GM21723 (cell line): ENCODE results near the gene HIBCH.
"Not testable (repeated sequence)": the region's sequence is repeated elsewhere in the genome, so short reads cannot be mapped to it uniquely, and the experiment has no call there.

Experiments used
- ATAC-seq: cut with Tn5 transposase; IDR thresholded peaks from one replicate; pipeline ENCODE4 v1.9.1; 2021; ENCODE audit warnings: mild to moderate bottlenecking, moderate library complexity; ENCODE audit not compliant: unreplicated experiment

The HIBCH gene

DNA sequence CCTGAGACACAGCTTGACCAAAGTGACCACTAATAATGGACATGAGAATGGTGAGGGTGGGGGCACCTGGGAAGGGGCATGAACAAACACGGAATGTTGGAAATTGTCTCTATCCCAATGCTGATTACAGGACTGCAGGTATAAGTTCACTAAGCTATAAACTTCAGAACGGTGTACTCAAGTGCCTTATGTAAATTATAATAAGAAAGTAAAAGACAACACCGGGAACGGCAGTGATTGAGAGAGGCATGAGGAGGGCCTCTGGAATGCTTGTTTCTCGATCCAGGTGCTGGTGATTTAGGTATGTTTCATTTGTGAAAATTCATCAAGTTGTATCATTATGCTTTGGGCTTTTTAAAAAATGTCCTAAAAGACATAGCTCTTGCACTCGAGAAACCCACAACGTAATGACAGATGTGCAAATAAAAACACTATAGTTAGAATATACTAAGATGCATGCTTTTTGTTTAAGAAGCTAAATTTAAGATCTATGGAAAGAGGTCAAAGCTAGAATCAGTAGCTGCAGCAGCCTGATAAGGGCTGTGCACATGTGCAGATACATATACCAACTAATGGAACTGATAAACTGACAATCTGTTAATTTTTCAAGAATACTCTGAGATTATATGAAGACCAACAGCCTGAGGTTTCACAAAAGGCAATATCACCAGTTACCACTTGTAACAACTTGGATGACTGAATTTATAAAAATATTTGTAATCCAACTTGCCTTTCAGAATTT, 7.6 kb downstream of the HIBCH start:
- no peak for ATAC-seq

DNA sequence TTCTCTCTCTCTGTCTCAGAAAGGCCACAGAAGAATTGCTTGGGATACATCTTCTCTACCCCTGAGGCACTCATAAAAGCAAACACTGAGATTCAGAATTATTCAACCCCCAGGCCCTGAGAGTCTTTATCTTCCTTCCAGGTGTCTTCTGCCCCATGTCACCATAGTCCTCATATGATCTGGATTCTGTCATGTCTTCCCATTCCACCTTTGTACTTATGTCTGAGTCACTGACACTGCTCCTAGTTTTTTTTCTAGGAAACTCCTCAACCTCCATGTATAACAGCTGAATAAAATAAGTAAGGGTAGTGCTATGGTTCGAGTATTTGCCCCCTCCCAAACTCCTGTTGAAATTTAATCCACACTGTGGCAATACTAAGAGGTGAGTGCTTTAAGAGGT, 11.6 kb downstream of the HIBCH start:
- no peak for ATAC-seq

DNA sequence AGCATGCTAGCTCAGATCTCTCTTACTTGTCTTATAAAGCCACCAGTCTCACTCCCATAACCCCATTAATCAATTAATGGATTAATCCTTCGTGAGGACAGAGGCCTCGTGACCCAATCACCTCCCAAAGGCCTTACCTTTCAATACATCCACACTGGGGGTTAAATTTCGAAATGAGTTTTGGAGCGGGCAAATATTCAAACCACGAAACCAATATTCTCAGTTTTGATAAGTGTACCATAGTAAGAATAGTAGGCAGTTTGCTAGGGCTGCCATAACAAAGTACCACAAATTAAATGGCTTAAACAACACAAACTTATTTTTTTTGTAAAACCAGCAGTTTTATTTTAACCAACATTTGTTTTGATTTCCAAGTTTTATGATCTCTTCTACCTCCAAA, 15.2 kb downstream of the HIBCH start:
- ATAC-seq = no peak

DNA sequence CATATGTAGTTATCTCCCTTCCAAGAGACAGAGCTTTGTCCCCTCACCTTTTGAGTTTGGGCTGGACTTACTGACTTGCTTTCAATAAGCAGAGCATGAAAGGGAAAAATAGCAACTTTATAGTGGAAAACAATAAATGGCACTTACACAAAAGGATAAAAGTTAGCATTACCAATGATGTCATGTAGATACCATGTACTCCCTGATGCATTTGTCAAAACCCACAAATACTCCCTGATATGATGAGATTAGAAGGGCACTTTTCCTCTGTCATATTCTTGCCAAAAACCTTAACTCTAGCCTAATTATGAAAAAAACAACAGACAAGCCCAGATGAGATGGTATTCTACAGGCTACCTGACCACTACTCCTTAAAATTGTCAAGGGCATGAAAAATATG, 16.0 kb downstream of the HIBCH start:
- no peak for ATAC-seq

DNA sequence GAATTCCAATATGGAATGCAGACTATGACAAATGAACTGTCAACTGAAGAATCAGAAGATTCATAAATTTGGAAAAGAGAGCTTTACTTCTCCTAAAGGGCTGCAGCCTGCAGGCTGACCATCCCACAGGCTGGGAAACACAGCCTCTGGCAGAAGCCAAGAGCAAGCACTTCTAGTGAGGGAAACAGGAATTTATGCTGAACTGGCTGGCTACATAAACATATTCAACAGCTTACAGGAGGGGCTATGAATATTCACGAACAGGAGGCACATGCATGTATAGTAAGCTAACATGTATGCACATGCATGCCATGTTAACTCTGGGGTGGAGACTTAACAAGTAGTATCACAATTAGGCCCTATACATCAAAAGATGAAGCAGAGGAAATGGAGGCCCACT, 17.6 kb downstream of the HIBCH start:
- ATAC-seq = no peak

DNA sequence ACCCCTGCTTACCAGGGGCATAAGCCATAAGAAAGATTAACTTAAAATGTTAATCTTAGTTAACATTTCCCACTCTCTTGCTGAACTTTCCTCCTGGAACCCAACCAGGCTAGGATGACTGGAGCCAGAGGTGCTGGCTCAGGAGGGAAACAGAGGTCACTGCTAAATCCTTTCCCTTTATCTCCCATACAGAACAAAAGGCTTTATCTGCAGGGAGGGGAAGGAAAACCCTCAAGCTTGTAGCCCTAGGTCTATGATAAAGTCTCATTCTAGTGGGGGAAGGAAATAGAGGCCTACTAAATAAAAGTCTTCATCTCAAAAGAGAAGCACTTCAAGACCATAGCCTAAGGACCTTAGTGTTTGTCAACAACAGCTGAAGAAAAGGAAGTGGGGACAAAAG, 18.6 kb downstream of the HIBCH start:
- no peak for ATAC-seq

DNA sequence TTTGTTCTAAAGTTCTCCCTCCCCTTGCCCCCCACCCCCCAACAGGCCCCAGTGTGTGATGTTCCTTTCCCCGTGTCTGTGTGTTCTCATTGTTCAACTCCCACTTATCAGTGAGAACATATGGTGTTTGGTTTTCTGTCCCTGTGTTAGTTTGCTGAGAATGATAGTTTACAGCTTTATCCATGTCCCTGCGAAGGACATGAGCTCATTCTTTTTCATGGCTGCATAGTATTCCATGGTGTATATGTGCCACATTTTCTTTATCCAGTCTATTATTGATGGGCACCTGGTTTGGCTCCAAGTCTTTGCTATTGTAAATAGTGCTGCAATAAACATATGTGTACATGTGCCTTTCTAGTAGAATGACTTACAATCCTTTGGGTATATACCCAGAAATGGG, 21.7 kb downstream of the HIBCH start:
- not testable (repeated sequence) for ATAC-seq

DNA sequence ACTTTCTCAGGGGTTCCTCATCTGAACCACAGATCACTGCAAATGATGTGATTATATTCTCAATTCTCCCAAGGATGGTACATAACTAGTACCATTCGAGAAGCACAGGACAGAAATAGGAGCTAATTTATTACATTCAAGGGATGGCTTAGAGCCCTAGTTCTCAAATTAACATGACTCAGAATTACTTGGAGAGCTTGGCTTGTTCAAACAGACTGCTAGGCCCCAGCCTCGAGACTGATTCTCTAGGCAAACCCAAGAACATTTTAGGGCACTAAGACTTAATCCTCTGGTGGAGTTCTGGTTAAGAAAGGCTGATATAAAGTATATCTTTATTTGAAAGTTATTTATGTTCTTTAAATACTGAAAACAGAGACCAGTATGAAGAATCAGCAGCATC, 35.8 kb downstream of the HIBCH start:
- ATAC-seq = no peak

DNA sequence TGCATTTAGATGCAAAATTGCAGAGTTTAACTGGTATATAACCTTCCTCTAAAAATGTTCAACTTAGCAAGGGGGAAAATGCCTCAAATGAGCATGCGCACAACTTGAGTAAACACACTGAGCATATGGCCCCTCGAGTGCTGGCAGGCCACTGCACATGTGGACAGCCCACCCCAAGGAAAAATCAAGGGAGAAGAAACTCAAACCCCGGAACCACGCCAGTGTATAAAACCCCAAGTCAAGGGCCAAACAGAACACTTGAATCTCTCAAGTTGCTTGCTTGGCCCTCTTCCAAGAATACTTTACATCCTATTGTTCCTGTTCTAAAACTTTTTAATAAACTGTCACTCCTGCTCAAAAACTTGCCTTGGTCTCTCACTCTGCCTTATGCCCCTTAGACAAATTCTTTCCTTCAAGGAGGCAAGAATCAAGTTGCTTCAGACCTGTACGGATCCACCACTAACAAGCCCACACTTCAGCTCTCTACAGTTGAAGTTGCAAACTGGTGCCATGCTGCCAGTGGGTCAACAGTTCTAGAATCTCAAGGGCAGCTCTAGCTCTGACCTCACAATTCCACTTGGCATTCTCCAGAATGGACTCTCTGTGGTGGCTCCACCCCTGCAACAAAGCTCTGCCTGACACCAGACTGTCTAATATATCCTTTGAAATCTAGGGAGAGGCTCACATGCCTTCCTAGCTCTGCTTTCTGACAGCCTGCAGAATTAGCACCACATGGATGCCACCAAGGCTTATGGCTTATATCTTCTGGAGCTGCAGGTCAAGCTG, 38.9 kb downstream of the HIBCH start:
- no peak for ATAC-seq

DNA sequence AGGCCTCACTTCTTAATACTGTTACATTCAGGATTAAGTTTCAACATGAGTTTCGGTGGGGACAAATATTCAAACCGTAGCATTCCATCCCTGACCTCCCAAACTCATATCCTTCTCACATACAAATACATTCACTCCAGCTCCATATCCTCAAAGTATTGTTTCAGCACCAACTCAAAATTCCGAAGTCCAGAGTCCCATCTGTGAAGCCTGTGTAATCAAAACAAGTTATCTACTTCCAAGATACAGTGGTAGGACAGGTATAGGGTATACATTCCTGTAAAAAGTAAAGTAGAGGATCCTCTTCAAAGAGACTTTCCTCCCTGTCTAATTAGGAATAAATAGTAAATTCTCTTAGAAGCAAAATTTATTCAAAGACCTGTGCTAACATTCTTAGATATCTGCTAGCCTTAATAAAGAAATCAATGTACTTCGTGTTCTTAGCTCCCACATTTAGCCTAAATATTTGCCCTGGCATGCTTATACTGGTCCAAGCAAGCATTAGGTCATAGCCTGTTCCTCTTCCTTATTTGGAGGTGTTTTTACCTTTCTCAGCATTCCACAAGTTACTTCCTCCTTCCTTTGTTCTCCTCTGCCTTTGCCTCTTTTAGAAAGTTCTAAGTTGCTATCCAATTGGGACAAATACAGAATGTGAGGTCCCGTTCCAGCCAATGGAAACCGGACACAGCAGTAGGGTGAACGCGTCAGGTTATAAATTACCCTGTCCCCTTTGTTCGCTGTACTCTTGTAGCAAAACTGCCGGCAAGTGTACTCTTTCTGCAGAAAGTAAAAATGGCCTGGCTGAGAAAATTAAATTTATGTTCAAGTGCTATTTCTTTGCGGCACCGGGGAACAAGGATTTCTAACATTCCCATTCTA, 40.1 kb downstream of the HIBCH start:
- ATAC-seq = not testable (repeated sequence)

DNA sequence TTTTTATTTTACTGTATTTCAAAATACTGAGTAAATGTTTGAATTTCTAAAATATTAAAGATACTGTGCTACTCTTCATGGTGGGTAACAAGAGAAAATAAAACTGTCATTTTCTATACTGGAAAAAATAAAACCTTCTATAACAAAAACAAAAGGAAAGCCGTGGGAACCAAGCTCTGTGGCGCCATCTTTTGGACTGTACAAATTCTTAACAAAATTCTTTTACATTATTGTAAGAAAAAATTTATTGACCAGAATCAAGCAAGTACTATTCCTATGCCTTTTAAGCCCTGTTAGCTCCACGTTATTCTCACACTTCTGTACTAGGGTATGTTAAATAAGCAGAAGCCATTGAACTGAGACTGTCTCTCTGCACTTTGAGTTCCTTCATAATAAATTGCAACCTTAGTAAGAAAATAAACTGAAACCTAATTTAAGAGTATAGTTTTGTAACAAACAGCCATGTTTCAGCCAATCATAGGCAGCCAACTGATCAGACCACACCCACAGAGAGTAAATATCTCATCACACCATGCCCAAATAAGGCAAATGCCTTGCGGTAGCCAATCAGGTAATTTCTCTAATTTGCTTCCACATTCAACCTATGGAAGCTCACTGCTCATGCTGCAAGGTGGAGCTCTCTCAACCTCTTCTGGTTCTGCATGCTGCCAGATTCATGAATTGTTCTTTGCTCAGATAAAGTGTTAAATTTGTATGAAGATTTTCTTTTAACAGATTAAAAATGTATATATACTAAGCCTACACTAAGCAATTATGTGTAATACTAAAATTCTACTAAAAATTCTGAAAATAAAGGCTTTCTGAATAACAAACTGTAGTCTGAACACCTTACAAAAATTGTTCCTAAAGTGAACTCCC, 42.2 kb downstream of the HIBCH start:
- ATAC-seq = no peak

DNA sequence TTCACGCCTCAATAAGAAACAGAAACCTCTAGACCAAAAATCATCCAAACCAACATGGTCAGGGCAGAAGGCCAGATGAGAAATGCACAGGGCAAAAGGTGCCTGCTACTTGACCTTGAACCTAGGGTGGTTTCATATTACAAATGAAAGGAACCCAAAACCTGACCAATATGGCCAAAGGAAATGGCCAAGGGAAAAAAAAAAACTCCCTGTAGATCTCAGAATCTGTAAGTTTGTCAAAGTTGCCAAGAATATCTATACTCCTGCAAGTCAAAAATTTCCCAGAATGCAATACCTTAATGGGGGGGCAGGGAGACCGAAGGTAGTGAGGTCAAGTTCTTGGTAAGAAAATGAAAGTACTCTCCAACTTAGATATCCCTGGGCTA, 47.2 kb downstream of the HIBCH start:
- no peak for ATAC-seq

DNA sequence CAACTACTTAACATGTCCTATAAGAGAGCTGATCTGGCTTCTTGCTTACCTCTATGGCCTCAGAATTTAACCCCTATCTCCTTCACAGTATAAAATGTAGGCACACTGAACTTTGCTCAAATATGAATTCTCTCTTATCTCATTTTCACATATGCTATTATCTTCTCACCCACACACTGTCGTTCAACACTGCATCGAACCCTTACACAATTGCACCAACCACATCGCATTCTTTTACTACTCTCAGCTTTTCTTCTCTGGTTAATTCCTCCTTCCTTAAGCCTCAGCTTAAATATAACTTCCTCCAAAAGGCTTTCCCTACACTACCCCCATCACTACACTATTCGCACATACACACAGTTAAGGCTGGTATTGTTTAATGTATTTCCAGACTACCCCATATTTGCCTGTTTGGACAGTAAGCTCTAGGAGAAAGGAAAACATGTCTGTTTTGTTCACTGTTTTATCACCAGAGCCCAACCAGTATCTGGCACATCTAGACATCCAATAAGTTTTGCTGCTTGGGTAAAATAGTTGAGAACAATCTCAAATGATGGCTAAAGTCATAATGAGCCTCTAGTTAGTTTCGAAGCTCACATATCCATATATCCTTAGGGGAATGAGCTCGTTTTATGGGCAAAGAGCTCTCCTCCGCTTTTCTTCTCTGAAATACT, 47.7 kb downstream of the HIBCH start:
- no peak for ATAC-seq

DNA sequence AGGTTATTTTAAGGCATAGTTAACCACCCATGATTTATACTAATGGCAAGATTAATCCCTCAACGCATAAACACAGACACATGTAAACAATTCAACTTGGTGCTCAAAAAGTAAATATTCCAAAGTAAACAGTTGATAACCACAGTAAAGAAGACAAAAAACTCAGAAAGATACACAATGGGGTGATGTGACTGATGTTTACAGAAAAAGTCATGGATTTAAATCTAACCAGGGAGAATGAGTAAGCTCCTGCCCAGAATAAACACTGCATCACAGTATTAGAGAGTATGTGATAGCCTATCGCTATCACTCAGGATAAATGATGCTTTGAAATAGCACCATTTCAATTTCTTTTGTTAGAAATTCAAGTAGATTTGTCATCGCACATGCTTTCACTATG, 49.3 kb downstream of the HIBCH start:
- no peak for ATAC-seq

DNA sequence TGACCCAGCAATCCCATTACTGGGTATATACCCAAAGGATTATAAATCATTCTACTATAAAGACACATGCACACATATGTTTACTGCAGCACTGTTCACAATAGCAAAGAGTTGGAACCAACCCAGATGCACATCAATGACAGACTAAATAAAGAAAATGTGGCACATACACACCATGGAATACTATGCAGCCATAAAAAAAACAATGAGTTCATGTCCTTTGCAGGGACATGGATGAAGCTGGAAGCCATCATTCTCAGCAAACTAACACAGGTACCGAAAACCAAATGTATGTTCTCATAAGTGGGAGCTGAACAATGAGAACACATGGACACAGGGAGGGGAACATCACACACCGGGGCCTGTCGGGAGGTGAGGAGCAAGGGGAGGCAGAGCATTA, 49.9 kb downstream of the HIBCH start:
- ATAC-seq = not testable (repeated sequence)

DNA sequence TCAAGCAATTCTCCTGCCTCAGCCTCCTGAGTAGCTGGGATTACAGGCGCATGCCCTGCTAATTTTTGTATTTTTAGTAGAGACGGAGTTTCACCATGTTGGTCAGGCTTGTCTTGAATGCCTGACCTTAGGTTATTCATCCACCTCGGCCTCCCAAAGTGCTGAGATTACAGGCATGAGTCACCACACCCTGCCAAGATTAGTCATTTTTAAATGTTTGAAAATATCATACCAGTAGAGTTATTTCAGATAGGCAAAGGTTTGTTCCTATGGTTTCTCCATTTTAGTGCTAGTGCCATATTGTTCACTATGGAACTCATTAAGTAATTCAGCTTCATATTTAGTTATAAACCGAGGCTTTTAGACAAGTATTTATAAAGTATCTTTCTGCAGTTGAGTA, 52.3 kb downstream of the HIBCH start:
- ATAC-seq = no peak

DNA sequence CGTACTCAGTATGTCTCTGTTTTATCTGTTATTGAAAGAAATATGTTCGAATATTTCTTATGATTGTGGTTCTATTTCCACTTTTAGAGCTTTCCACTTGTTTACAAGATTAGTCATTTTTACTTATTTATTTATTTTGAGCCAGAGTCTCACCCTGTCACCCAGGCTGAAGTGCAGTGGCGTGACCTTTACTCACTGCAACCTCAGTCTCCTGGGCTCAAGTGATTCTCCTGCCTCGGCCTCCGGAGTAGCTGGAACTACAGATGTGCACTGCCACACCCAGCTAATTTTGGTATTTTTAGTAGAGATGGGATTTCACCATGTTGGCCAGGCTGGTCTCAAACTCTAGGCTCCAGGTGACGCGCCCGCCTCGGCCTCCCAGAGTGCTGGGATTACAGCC, 53.3 kb downstream of the HIBCH start:
- ATAC-seq = no peak

DNA sequence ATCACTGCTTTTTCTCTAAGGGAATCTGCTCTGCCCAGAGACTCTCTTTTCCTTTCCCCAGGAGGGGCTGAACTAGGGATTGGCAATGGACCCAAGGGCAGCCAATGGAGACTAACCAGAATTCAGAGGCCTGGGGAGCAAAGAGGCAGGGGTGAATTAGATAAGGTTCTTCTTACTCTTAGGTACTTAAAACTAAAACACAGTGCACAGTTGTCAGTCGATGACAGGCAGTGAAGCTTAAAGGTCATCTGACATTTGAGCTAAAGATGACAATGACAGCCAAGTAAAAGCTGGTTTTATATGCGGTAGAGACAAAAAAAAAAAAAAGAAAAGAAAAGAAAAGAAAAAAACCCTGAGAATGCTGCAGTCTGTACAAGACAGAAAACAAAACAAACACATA, 57.8 kb downstream of the HIBCH start:
- no peak for ATAC-seq

DNA sequence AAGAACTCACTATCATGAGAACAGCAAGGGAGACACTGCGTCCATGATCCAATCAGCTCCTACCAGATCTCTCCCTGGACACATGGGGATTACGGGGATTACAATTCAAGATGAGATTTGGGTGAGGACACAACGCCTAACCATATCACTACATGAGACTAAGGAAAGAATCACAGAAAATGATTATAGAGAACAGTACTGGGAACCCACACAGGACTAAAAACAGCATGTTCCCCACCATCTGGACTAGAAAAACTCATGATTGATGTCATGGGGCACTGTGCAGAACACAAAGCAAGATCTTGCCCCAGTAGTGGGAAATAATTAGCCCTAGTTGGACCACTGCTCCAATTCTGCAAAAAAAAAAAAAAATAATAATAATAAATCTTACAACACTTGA, 63.5 kb downstream of the HIBCH start:
- no peak for ATAC-seq

DNA sequence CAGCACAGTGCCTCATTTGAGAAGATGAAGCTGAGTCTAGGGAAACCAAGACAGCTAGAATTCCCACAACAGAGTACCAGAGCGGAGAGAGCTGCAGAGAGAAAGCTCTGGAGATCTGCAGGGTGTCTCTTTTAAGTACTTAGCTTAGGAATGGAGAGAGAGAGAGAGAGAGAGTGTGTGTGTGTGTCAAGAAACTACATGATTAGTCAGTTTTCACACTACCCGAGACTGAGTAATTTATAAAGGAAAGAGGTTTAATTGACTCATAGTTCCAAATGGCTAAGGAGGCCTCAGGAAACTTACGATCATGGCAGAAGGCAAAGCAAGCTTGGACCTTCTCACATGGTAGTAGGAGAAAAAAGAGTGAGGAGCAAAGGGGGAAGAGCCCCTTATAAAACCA, 64.0 kb downstream of the HIBCH start:
- no peak for ATAC-seq
